NCI-H748 (cell line): ENCODE measurements around the gene RAB11FIP4.
A peak's percentile ranks its signal among the peaks of the same experiment; 100 is the strongest.

ENCODE experiments used
- DNase-seq: peaks from one replicate; lab custom pipeline; 2025; ENCODE audit not compliant: unreplicated experiment; lab: John Stamatoyannopoulos, UW

RAB11FIP4 gene

GRCh38 chr17:31495022-31495885 lies 103.8 kb downstream of the RAB11FIP4 start:
- no peak for DNase-seq

GRCh38 chr17:31496097-31496496 lies 104.6 kb downstream of the RAB11FIP4 start:
- no peak for DNase-seq

GRCh38 chr17:31496601-31497000 lies 105.1 kb downstream of the RAB11FIP4 start:
- no peak for DNase-seq

GRCh38 chr17:31497431-31497830 lies 106.0 kb downstream of the RAB11FIP4 start:
- DNase-seq: no peak

- no peak for DNase-seq
Observed at GRCh38 chr17:31497994-31498826, 106.7 kb downstream of the RAB11FIP4 start.

- DNase-seq: no peak
Observed at GRCh38 chr17:31499771-31500554, 108.5 kb downstream of the RAB11FIP4 start.

- DNase-seq: no peak
Observed at GRCh38 chr17:31506517-31506916, 115.0 kb downstream of the RAB11FIP4 start.

- no peak for DNase-seq
Observed at GRCh38 chr17:31508288-31509094, 117.0 kb downstream of the RAB11FIP4 start.

GRCh38 chr17:31509095-31509804 lies 117.8 kb downstream of the RAB11FIP4 start:
- no peak for DNase-seq

GRCh38 chr17:31509805-31510177 lies 118.3 kb downstream of the RAB11FIP4 start:
- DNase-seq: no peak

GRCh38 chr17:31510308-31511194 lies 119.1 kb downstream of the RAB11FIP4 start:
- DNase-seq: no peak

GRCh38 chr17:31511195-31511578 lies 119.7 kb downstream of the RAB11FIP4 start:
- peak; percentile 82 for DNase-seq

GRCh38 chr17:31511580-31511979 lies 120.1 kb downstream of the RAB11FIP4 start:
- DNase-seq: no peak

GRCh38 chr17:31512104-31512740 lies 120.7 kb downstream of the RAB11FIP4 start:
- DNase-seq: no peak

GRCh38 chr17:31512796-31513195 lies 121.3 kb downstream of the RAB11FIP4 start:
- DNase-seq: no peak

- no peak for DNase-seq
Observed at GRCh38 chr17:31513731-31514427, 122.4 kb downstream of the RAB11FIP4 start.

GRCh38 chr17:31515267-31515666 lies 123.8 kb downstream of the RAB11FIP4 start:
- DNase-seq: no peak

- DNase-seq: peak; percentile 28
Observed at GRCh38 chr17:31517524-31517923, 126.0 kb downstream of the RAB11FIP4 start.
